Measurements from ENCODE around the gene PFKL. TPM values are rescaled to one million over a fixed set of nuclear protein-coding genes. Genes with fewer than 3 reads are reported as not detected.

The PFKL gene
- total and polyA plus RNA-seq, 2 of the 8 experiments (the other 6 are each of a cell fraction or from before 2014, with no cell fraction given) = 80.2 to 82.3 TPM

- Histone ChIP-seq H3K79me1 (ENCODE audit: low read depth, low read length) (peaks cover 6% of the 10 kb centered on the region; the same call in 1 of the 2 replicates), H2BK12ac (ENCODE audit: low read depth, low read length) (no peak overlapping the region), H2AK5ac (ENCODE audit: low read depth, low read length) (no peak overlapping the region), H3K56ac (replicated peaks; ENCODE audit: insufficient read length, low read depth, low read length) (no peak overlapping the region), H3K27ac (ENCODE audit: low read depth, low read length) (no peak overlapping the region), H3K4me1 (replicated peaks in 1 of 4; ENCODE audit: control insufficient read depth in 3 of 4, insufficient read depth in 4 of 4, low read length in 3 of 4) (peaks cover 0 to 19% (median 5%) of the 10 kb centered on the region in 4 experiments; a peak in 5 of 7 replicates), H2BK20ac (ENCODE audit: low read length) (no peak overlapping the region), H3K18ac (ENCODE audit: extremely low read depth, low read length) (no peak overlapping the region), H3K9ac (replicated peaks in 1 of 4; ENCODE audit: extremely low read depth in 1 of 4, low read depth in 3 of 4, low read length in 3 of 4) (no peak overlapping the region), H2BK120ac (replicated peaks; ENCODE audit: low read depth, low read length) (no peak overlapping the region), H3K9me3 (ENCODE audit: insufficient read depth in 2 of 2, low read depth in 1 of 2, low read length in 1 of 2) (no peaks in the 10 kb centered on the region), H3K23ac (ENCODE audit: insufficient read length) (no peak overlapping the region), H2AFZ (ENCODE audit: low read length) (no peak overlapping the region), H3K4me2 (ENCODE audit: insufficient read depth in 1 of 2, low read depth in 2 of 2, low read length in 2 of 2) (no peak overlapping the region), H2BK5ac (ENCODE audit: low read depth, low read length) (no peak overlapping the region), H3K79me2 (ENCODE audit: control insufficient read depth in 1 of 2, insufficient read depth in 2 of 2, low read length in 2 of 2) (peaks cover 0 to 6% of the 10 kb centered on the region in 2 experiments; a peak in 1 of 4 replicates), H3K23me2 (ENCODE audit: low read depth, low read length) (peaks cover 12% of the 10 kb centered on the region; the same call in 1 of the 2 replicates), H3K36me3 (ENCODE audit: control insufficient read depth in 2 of 4, insufficient read depth in 4 of 4, low read length in 3 of 4) (no peaks in the 10 kb centered on the region), H4K8ac (ENCODE audit: extremely low read depth, insufficient read depth, low read length) (no peak overlapping the region; the same call in 1 of the 2 replicates), H3K27me3 (replicated peaks in 1 of 4; ENCODE audit: control insufficient read depth in 3 of 4, extremely low read depth in 1 of 4, insufficient read depth in 3 of 4, low read length in 3 of 4) (peaks cover 0 to 3% (median 0%) of the 10 kb centered on the region in 4 experiments; a peak in 2 of 7 replicates), H3K4ac (replicated peaks; ENCODE audit: insufficient read length, low read depth, low read length) (no peak overlapping the region), H3K14ac (ENCODE audit: insufficient read length) (no peak overlapping the region), H4K91ac (replicated peaks; ENCODE audit: insufficient read length, low read length) (no peak overlapping the region), H4K5ac (ENCODE audit: insufficient read length, low read depth, low read length) (no peak overlapping the region), H2BK15ac (ENCODE audit: low read length) (no peak overlapping the region), H4K20me1 (replicated peaks in 1 of 2; ENCODE audit: control insufficient read depth in 1 of 2, insufficient read depth in 2 of 2, low read length in 2 of 2) (peaks cover 9 to 15% of the 10 kb centered on the region in 2 experiments), H3K4me3 (ENCODE audit: extremely low read depth in 1 of 4, insufficient read depth in 2 of 4, low read depth in 3 of 4, low read length in 4 of 4) (no peak overlapping the region)
- 95% methylated on average over 7 of the region's 9 CpGs; no CpG with 5 or more reads in 1 of the 2 experiments for WGBS, 2 experiments (ENCODE audit: extremely low coverage in 1 of 2, insufficient coverage in 1 of 2, insufficient read length in 1 of 2, insufficient replicate concordance in 2 of 2, low coverage in 1 of 2, low lambda C conversion rate in 2 of 2, missing lambda C conversion rate in 1 of 2)
- ChIA-PET CTCF (ENCODE audit: partially characterized antibody) (interaction anchor here (0.7 to 1.2 kb wide), 5 partner anchors 11 to 36 kb away, joined by 3 to 4 read pairs (median 3); no protein-coding TSS in a partner anchor), POLR2A (ENCODE audit: partially characterized antibody) (interaction anchor here (0.6 kb wide), 1 partner anchor 178 kb away, joined by 3 read pairs; no protein-coding TSS in a partner anchor)
- DNase-seq (ENCODE audit: low read depth in 1 of 2, low spot score in 2 of 2) (no peak), FAIRE-seq (no peak)
- TF ChIP-seq BCL11A (IDR thresholded peaks at IDR 0.05; ENCODE audit: low read depth in 2 of 2, low read length in 2 of 2) = no peak
- TF ChIP-seq GABPA (IDR thresholded peaks at IDR 0.05; ENCODE audit: borderline replicate concordance, insufficient read depth, low read length) = no peak
- no peak for TF ChIP-seq JUND (IDR thresholded peaks at IDR 0.05; ENCODE audit: low read length)
- no peak for TF ChIP-seq TCF12 (IDR thresholded peaks at IDR 0.05; ENCODE audit: low read depth, low read length)
- TF ChIP-seq CEBPB (IDR thresholded peaks at IDR 0.05; ENCODE audit: low read depth, low read length) = no peak
- TF ChIP-seq SP4 (IDR thresholded peaks at IDR 0.05; ENCODE audit: low read length) = no peak
- TF ChIP-seq MAFK (IDR thresholded peaks at IDR 0.05; ENCODE audit: low read depth, low read length) = no peak
- TF ChIP-seq, protein P1, sequence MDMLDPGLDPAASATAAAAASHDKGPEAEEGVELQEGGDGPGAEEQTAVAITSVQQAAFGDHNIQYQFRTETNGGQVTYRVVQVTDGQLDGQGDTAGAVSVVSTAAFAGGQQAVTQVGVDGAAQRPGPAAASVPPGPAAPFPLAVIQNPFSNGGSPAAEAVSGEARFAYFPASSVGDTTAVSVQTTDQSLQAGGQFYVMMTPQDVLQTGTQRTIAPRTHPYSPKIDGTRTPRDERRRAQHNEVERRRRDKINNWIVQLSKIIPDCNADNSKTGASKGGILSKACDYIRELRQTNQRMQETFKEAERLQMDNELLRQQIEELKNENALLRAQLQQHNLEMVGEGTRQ (IDR thresholded peaks at IDR 0.05; ENCODE audit: low read length) = no peak
- TF ChIP-seq SP2 (IDR thresholded peaks at IDR 0.05; ENCODE audit: low read length) = no peak
These were observed 2.1 kb downstream of the PFKL start for GRCh38 chr21:44301961-44302406.

Measured in H1 (cell line).